BJ (cell line): ENCODE measurements around the gene FAM124B. TPM values are rescaled to one million over a fixed set of nuclear protein-coding genes. Genes with fewer than 3 reads are reported as not detected.

Experiments
- CTCF ChIA-PET: fragments of 350-600 bp; formaldehyde crosslinking; extraction: SDS; loops from one replicate; lab custom pipeline; 2021; ENCODE audit warnings: antibody characterized with exemption, inconsistent platforms; lab: Yijun Ruan, JAX
- POLR2A ChIA-PET: fragments of 300-600 bp; sonication (Branson Sonifier 250); formaldehyde crosslinking; extraction: SDS; loops from one replicate; lab custom pipeline; 2021; ENCODE audit warnings: antibody characterized with exemption; lab: Charles Lee
- DNase-seq: peaks from one replicate; pipeline ENCODE4 v3.0.0-alpha.2; 2011; ENCODE audit warnings: low read depth
- H3K27me3 ChIP-seq: 2 replicates; pipeline ENCODE4 v1.6.0; 2011; ENCODE audit warnings: low read length; ENCODE audit not compliant: control insufficient read depth, insufficient read depth
- H3K36me3 ChIP-seq: 2 replicates; pipeline ENCODE4 v1.5.1; 2011; ENCODE audit warnings: low read length; ENCODE audit not compliant: control insufficient read depth, insufficient read depth
- H3K4me3 ChIP-seq: 2 replicates; pipeline ENCODE4 v1.5.1; 2011; ENCODE audit warnings: low read depth, mild to moderate bottlenecking, control low read depth, low read length
- polyA plus RNA-seq: library from polyadenylated mRNA; depleted of rRNA; stranded (reverse); fragments of >200 nt; gene quantifications from 2 replicates; pipeline ENCODE4 v1.2.3, GENCODE V29; 2011
- TF ChIP-seq, protein P1 (sequence below): IDR thresholded peaks from 2 replicates; pipeline ENCODE4 v1.5.1; 2011; ENCODE audit warnings: low read depth, mild to moderate bottlenecking, control low read depth, inconsistent platforms, low read length, moderate library complexity; ENCODE audit not compliant: insufficient read depth

The FAM124B gene
- polyA plus RNA-seq, 1 experiment: 0.04 TPM

DNA sequence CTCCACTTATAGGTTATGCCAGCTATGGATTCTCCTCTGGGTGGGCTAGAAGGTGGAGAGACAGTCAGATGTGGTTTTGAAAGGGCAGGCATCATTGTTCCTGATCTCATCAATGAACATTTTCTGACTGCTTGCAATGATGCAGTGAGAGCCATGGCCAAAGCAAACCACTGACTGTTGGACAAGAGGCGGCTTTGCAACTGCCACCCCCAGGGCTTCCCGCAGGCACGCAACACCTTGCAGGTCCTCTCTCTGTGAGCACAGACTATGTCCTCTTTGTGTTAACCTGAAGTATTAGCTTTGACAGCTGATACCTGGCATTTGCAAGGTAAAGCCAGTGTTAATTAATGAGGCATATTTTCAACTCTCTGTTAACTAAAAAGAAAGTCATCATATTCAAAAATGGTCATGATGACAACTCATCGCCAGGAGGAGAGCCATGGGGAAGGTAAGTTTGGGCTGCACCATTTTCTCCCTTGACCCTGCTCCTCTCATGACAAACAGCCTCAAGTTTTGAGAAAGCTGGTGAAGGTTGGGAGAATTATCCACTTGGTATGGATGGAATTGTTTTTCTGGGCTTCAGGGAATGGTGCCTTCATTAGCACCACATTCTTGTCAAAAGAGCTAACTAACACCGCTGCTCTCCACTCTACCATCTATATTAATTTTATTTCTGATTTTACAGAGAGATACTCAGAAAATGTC is 14.9 kb upstream of the FAM124B start:
- Histone ChIP-seq H3K4me3 (no peak overlapping the region), H3K36me3 (no peaks in the 10 kb centered on the region), H3K27me3 (no peaks in the 10 kb centered on the region)
- no peak for DNase-seq
- CTCF ChIA-PET: no interaction called here
- POLR2A ChIA-PET: no interaction called here
- TF ChIP-seq, protein P1, sequence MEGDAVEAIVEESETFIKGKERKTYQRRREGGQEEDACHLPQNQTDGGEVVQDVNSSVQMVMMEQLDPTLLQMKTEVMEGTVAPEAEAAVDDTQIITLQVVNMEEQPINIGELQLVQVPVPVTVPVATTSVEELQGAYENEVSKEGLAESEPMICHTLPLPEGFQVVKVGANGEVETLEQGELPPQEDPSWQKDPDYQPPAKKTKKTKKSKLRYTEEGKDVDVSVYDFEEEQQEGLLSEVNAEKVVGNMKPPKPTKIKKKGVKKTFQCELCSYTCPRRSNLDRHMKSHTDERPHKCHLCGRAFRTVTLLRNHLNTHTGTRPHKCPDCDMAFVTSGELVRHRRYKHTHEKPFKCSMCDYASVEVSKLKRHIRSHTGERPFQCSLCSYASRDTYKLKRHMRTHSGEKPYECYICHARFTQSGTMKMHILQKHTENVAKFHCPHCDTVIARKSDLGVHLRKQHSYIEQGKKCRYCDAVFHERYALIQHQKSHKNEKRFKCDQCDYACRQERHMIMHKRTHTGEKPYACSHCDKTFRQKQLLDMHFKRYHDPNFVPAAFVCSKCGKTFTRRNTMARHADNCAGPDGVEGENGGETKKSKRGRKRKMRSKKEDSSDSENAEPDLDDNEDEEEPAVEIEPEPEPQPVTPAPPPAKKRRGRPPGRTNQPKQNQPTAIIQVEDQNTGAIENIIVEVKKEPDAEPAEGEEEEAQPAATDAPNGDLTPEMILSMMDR: no peak

DNA sequence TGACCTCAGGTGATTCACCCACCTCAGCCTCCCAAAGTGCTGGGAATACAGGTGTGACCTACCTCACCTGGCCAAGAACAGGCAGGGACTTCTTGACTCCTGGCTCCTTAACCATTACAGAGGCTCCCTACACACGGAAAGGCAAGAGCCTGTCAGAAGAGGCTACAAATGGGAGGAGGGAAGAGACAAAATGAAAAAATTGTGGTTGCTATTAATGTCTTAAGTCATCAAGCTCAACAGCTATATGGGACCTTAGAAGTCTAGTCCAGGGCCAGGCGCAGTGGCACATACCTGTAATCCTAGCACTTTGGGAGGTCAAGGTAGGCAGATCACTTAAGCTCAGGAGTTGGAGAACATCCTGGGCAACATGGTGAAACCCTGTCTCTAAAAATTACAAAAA is 11.5 kb upstream of the FAM124B start:
- DNase-seq: no peak
- Histone ChIP-seq H3K36me3 (no peaks in the 10 kb centered on the region), H3K27me3 (no peaks in the 10 kb centered on the region), H3K4me3 (no peak overlapping the region)
- ChIA-PET POLR2A (no interaction called here), CTCF (no interaction called here)
- TF ChIP-seq, protein P1: no peak

DNA sequence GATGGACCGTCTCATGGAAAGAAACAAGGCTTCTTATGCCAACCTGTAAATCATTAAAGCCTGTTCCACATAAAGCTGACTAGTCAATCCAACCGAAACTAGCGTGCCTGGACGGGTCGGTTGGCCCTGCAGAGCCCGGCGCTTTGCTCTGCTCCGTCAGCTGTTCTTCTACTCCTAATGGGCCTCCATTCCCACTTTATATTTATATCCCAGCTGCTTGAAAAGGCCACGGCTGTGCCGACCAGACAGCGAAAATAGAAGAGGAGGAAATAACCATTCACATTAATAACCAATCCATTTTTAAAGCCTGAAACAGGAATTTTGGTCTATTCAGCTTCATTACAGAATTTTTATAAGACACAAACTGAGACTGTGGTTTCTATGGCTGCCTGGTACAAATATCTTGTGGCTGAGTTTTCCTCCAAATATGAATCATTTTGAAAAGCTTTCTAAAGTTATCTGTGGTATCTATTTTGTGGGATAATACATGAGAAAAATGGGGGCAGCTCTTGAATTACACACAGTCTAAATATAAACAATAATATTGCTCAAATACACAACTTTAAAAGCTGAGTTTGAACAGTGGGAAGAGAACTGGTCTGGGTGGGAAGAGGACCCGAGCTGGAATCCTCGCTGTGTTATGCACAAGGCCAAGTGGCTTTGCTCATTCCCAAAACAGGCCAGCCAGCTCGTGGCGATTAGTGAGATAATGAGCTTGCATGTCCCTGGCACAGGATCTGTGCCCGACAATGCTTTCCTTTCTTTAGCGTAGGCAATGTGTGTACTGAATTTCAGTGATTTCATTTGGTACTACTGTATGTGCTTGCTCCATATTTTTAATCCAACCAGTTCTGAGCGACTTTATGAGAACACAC is 10.5 kb upstream of the FAM124B start:
- peak; percentile 60 for DNase-seq
- ChIA-PET CTCF (interaction anchor here (1.0 to 2.3 kb wide), 6 partner anchors 12 to 238 kb away, joined by 3 to 8 read pairs (median 4); no protein-coding TSS in a partner anchor), POLR2A (interaction anchor here (0.9 kb wide), 1 partner anchor 11 kb away, joined by 3 read pairs; the partner anchor contains the start of gene FAM124B)
- H3K4me3 ChIP-seq: no peak overlapping the region
- H3K36me3 ChIP-seq: no peaks in the 10 kb centered on the region
- H3K27me3 ChIP-seq: no peaks in the 10 kb centered on the region
- TF ChIP-seq, protein P1: no peak

DNA sequence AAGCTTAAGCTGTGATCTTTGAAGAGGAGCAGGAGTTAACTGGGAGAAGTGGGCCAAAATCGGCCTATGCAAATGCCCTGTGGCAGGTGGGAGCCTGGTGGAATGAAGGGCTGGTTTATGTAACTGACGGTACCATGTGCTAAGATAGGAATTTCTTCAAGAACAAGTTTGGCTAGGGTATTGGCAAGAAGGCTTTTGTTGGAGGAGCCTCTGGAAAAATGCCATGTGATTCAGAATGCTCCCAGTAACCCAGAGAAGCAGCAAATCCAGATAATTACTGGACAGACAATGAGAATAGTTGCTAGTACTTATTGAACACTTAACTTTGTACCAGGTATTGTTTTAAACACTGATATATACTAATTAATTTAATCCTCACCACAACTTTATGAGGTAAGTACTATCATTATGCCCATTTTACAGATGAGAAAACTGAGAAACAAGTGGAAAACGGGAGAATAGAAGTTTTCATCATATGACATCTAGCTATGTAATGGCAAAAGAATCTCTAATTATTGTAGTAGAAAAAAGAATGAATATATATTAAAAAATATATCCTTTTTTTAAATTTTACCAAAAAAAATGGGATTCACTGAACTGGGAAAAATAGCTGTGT is 9.1 kb upstream of the FAM124B start:
- ChIA-PET CTCF (interaction anchor here (1.0 to 2.3 kb wide), 3 partner anchors 11 to 42 kb away, joined by 4 to 8 read pairs (median 8); no protein-coding TSS in a partner anchor), POLR2A (no interaction called here)
- DNase-seq: no peak
- Histone ChIP-seq H3K27me3 (no peaks in the 10 kb centered on the region), H3K4me3 (no peak overlapping the region), H3K36me3 (no peaks in the 10 kb centered on the region)
- TF ChIP-seq, protein P1: no peak
